ENCODE results near the gene INPP5K. TPM values are rescaled to one million over a fixed set of nuclear protein-coding genes. Genes with fewer than 3 reads are reported as not detected.
"Not testable (repeated sequence)": the region's sequence is repeated elsewhere in the genome, so short reads cannot be mapped to it uniquely, and the experiment has no call there.

Gene INPP5K
- total and polyA plus RNA-seq, 2 donors, result 20.6 to 46.7 TPM

GRCh38 chr17:1515640-1516387, 598 bp downstream of the INPP5K start:
- Histone ChIP-seq H3K27me3 (ENCODE audit: control insufficient read depth in 2 of 2, insufficient read depth in 1 of 2, low read length in 1 of 2) (no peaks in the 10 kb centered on the region), H3K4me3 (ENCODE audit: low read length in 2 of 2) (peak overlapping the region; percentile 77 to 83), H3K36me3 (ENCODE audit: control insufficient read depth in 2 of 2, insufficient read depth in 2 of 2, low read length in 1 of 2) (peaks cover 36% of the 10 kb centered on the region in 2 donors), H3K27ac (ENCODE audit: low read depth in 1 of 2, low read length in 1 of 2) (peak overlapping the region; percentile 87 to 91), H3K9me3 (ENCODE audit: control insufficient read depth in 2 of 2, insufficient read depth in 1 of 2, low read length in 1 of 2) (no peaks in the 10 kb centered on the region), H3K4me1 (ENCODE audit: control insufficient read depth in 2 of 2, insufficient read depth in 2 of 2, low read length in 2 of 2) (peaks cover 10 to 33% of the 10 kb centered on the region in 2 donors)
- DNase-seq (ENCODE audit: low read depth in 6 of 9, low spot score in 9 of 9), result peak in 8 of 9 donors; percentile 29 to 81 (median 58)
- WGBS, result under 1% methylated on average over 31 of the region's 31 CpGs

GRCh38 chr17:1512351-1512750, 4.1 kb downstream of the INPP5K start:
- Histone ChIP-seq H3K36me3 (ENCODE audit: control insufficient read depth in 2 of 2, insufficient read depth in 2 of 2, low read length in 1 of 2) (peaks cover 50 to 60% of the 10 kb centered on the region in 2 donors), H3K4me1 (ENCODE audit: control insufficient read depth in 2 of 2, insufficient read depth in 2 of 2, low read length in 2 of 2) (peaks cover 5 to 29% of the 10 kb centered on the region in 2 donors), H3K4me3 (ENCODE audit: low read length in 2 of 2) (no peak overlapping the region), H3K9me3 (ENCODE audit: control insufficient read depth in 2 of 2, insufficient read depth in 1 of 2, low read length in 1 of 2) (no peaks in the 10 kb centered on the region), H3K27me3 (ENCODE audit: control insufficient read depth in 2 of 2, insufficient read depth in 1 of 2, low read length in 1 of 2) (no peaks in the 10 kb centered on the region), H3K27ac (ENCODE audit: low read depth in 1 of 2, low read length in 1 of 2) (peak overlapping the region in 1 of 2 donors; percentile 37)
- DNase-seq (ENCODE audit: low read depth in 6 of 9, low spot score in 9 of 9), result no peak
- WGBS, result 94% methylated on average over 2 of the region's 2 CpGs

GRCh38 chr17:1511756-1512321, 4.6 kb downstream of the INPP5K start:
- Histone ChIP-seq H3K9me3 (ENCODE audit: control insufficient read depth in 2 of 2, insufficient read depth in 1 of 2, low read length in 1 of 2) (no peaks in the 10 kb centered on the region), H3K4me3 (ENCODE audit: low read length in 2 of 2) (no peak overlapping the region), H3K36me3 (ENCODE audit: control insufficient read depth in 2 of 2, insufficient read depth in 2 of 2, low read length in 1 of 2) (peaks cover 56 to 65% of the 10 kb centered on the region in 2 donors), H3K4me1 (ENCODE audit: control insufficient read depth in 2 of 2, insufficient read depth in 2 of 2, low read length in 2 of 2) (peaks cover 5 to 27% of the 10 kb centered on the region in 2 donors), H3K27me3 (ENCODE audit: control insufficient read depth in 2 of 2, insufficient read depth in 1 of 2, low read length in 1 of 2) (no peaks in the 10 kb centered on the region), H3K27ac (ENCODE audit: low read depth in 1 of 2, low read length in 1 of 2) (peak overlapping the region; percentile 50 to 57)
- DNase-seq (ENCODE audit: low read depth in 6 of 9, low spot score in 9 of 9), result no peak
- 92% methylated on average over 7 of the region's 7 CpGs for WGBS

- 90% methylated on average over 11 of the region's 11 CpGs for WGBS
- DNase-seq (ENCODE audit: low read depth in 6 of 9, low spot score in 9 of 9), result peak in 1 of 9 donors; percentile 12
- H3K27me3 ChIP-seq (ENCODE audit: control insufficient read depth in 2 of 2, insufficient read depth in 1 of 2, low read length in 1 of 2), result no peaks in the 10 kb centered on the region
- no peaks in the 10 kb centered on the region for H3K9me3 ChIP-seq (ENCODE audit: control insufficient read depth in 2 of 2, insufficient read depth in 1 of 2, low read length in 1 of 2)
- H3K27ac ChIP-seq (ENCODE audit: low read depth in 1 of 2, low read length in 1 of 2), result peak overlapping the region; percentile 50 to 57
- peaks cover 5 to 27% of the 10 kb centered on the region in 2 donors for H3K4me1 ChIP-seq (ENCODE audit: control insufficient read depth in 2 of 2, insufficient read depth in 2 of 2, low read length in 2 of 2)
- peaks cover 61 to 71% of the 10 kb centered on the region in 2 donors for H3K36me3 ChIP-seq (ENCODE audit: control insufficient read depth in 2 of 2, insufficient read depth in 2 of 2, low read length in 1 of 2)
- no peak overlapping the region for H3K4me3 ChIP-seq (ENCODE audit: low read length in 2 of 2)
Observed at GRCh38 chr17:1511290-1511689, 5.1 kb downstream of the INPP5K start.

- Histone ChIP-seq H3K36me3 (ENCODE audit: control insufficient read depth in 2 of 2, insufficient read depth in 2 of 2, low read length in 1 of 2) (peaks cover 69 to 81% of the 10 kb centered on the region in 2 donors), H3K27ac (ENCODE audit: low read depth in 1 of 2, low read length in 1 of 2) (no peak overlapping the region), H3K9me3 (ENCODE audit: control insufficient read depth in 2 of 2, insufficient read depth in 1 of 2, low read length in 1 of 2) (no peaks in the 10 kb centered on the region), H3K27me3 (ENCODE audit: control insufficient read depth in 2 of 2, insufficient read depth in 1 of 2, low read length in 1 of 2) (no peaks in the 10 kb centered on the region), H3K4me3 (ENCODE audit: low read length in 2 of 2) (no peak overlapping the region), H3K4me1 (ENCODE audit: control insufficient read depth in 2 of 2, insufficient read depth in 2 of 2, low read length in 2 of 2) (peaks cover 0 to 13% of the 10 kb centered on the region in 2 donors)
- DNase-seq (ENCODE audit: low read depth in 6 of 9, low spot score in 9 of 9), result no peak
- WGBS, result 93% methylated on average over 7 of the region's 7 CpGs
Observed at GRCh38 chr17:1509290-1509881, 7.0 kb downstream of the INPP5K start.

- H3K4me1 ChIP-seq (ENCODE audit: control insufficient read depth in 2 of 2, insufficient read depth in 2 of 2, low read length in 2 of 2), result peaks cover 0 to 13% of the 10 kb centered on the region in 2 donors
- H3K9me3 ChIP-seq (ENCODE audit: control insufficient read depth in 2 of 2, insufficient read depth in 1 of 2, low read length in 1 of 2); DNase-seq (ENCODE audit: low read depth in 6 of 9, low spot score in 9 of 9); H3K27me3 ChIP-seq (ENCODE audit: control insufficient read depth in 2 of 2, insufficient read depth in 1 of 2, low read length in 1 of 2); H3K4me3 ChIP-seq (ENCODE audit: low read length in 2 of 2); H3K27ac ChIP-seq (ENCODE audit: low read depth in 1 of 2, low read length in 1 of 2): not testable (repeated sequence)
- peaks cover 70 to 82% of the 10 kb centered on the region in 2 donors for H3K36me3 ChIP-seq (ENCODE audit: control insufficient read depth in 2 of 2, insufficient read depth in 2 of 2, low read length in 1 of 2)
- 98% methylated on average over 25 of the region's 25 CpGs for WGBS
Observed at GRCh38 chr17:1508709-1509108, 7.7 kb downstream of the INPP5K start.

- peaks cover 53 to 72% of the 10 kb centered on the region in 2 donors for H3K36me3 ChIP-seq (ENCODE audit: control insufficient read depth in 2 of 2, insufficient read depth in 2 of 2, low read length in 1 of 2)
- WGBS, result 97% methylated on average over 13 of the region's 13 CpGs
- H3K4me3 ChIP-seq (ENCODE audit: low read length in 2 of 2), result no peak overlapping the region
- H3K9me3 ChIP-seq (ENCODE audit: control insufficient read depth in 2 of 2, insufficient read depth in 1 of 2, low read length in 1 of 2), result no peaks in the 10 kb centered on the region
- H3K4me1 ChIP-seq (ENCODE audit: control insufficient read depth in 2 of 2, insufficient read depth in 2 of 2, low read length in 2 of 2), result peaks cover 0 to 6% of the 10 kb centered on the region in 2 donors
- DNase-seq (ENCODE audit: low read depth in 6 of 9, low spot score in 9 of 9), result no peak
- H3K27ac ChIP-seq (ENCODE audit: low read depth in 1 of 2, low read length in 1 of 2), result no peak overlapping the region
- no peaks in the 10 kb centered on the region for H3K27me3 ChIP-seq (ENCODE audit: control insufficient read depth in 2 of 2, insufficient read depth in 1 of 2, low read length in 1 of 2)
Observed at GRCh38 chr17:1506649-1507267, 9.7 kb downstream of the INPP5K start.

GRCh38 chr17:1505586-1505985, 10.8 kb downstream of the INPP5K start:
- Histone ChIP-seq H3K36me3 (ENCODE audit: control insufficient read depth in 2 of 2, insufficient read depth in 2 of 2, low read length in 1 of 2) (peaks cover 44 to 62% of the 10 kb centered on the region in 2 donors), H3K27me3 (ENCODE audit: control insufficient read depth in 2 of 2, insufficient read depth in 1 of 2, low read length in 1 of 2) (no peaks in the 10 kb centered on the region), H3K27ac (ENCODE audit: low read depth in 1 of 2, low read length in 1 of 2) (no peak overlapping the region), H3K4me3 (ENCODE audit: low read length in 2 of 2) (no peak overlapping the region), H3K4me1 (ENCODE audit: control insufficient read depth in 2 of 2, insufficient read depth in 2 of 2, low read length in 2 of 2) (no peaks in the 10 kb centered on the region), H3K9me3 (ENCODE audit: control insufficient read depth in 2 of 2, insufficient read depth in 1 of 2, low read length in 1 of 2) (no peaks in the 10 kb centered on the region)
- DNase-seq (ENCODE audit: low read depth in 6 of 9, low spot score in 9 of 9), result no peak
- 98% methylated on average over 5 of the region's 5 CpGs for WGBS

GRCh38 chr17:1504866-1505265, 11.5 kb downstream of the INPP5K start:
- Histone ChIP-seq H3K9me3 (ENCODE audit: control insufficient read depth in 2 of 2, insufficient read depth in 1 of 2, low read length in 1 of 2) (no peaks in the 10 kb centered on the region), H3K4me1 (ENCODE audit: control insufficient read depth in 2 of 2, insufficient read depth in 2 of 2, low read length in 2 of 2) (no peaks in the 10 kb centered on the region), H3K27me3 (ENCODE audit: control insufficient read depth in 2 of 2, insufficient read depth in 1 of 2, low read length in 1 of 2) (no peaks in the 10 kb centered on the region), H3K27ac (ENCODE audit: low read depth in 1 of 2, low read length in 1 of 2) (no peak overlapping the region), H3K36me3 (ENCODE audit: control insufficient read depth in 2 of 2, insufficient read depth in 2 of 2, low read length in 1 of 2) (peaks cover 42 to 61% of the 10 kb centered on the region in 2 donors), H3K4me3 (ENCODE audit: low read length in 2 of 2) (no peak overlapping the region)
- WGBS, result 96% methylated on average over 3 of the region's 3 CpGs
- no peak for DNase-seq (ENCODE audit: low read depth in 6 of 9, low spot score in 9 of 9)

Measured in thymus (tissue), 11 donors.